ENCODE results near the gene CTSO. TPM values are rescaled to one million over a fixed set of nuclear protein-coding genes. Genes with fewer than 3 reads are reported as not detected.

Gene CTSO
- total and polyA plus RNA-seq, 5 donors from 2014 or later: 9.5 to 34.5 (median 31.3) TPM

- no peak overlapping the region for H3K27ac Mint-ChIP-seq
- Histone ChIP-seq H3K36me3 (ENCODE audit: control insufficient read depth, insufficient read depth, low read length) (no peaks in the 10 kb centered on the region), H3K9me3 (ENCODE audit: control insufficient read depth in 2 of 2, low read length in 2 of 2) (no peaks in the 10 kb centered on the region), H3K27me3 (ENCODE audit: control insufficient read depth, insufficient read depth, low read length) (peaks cover 4% of the 10 kb centered on the region), H3K4me3 (ENCODE audit: low read depth, low read length) (no peak overlapping the region), H3K4me1 (ENCODE audit: control insufficient read depth, insufficient read depth, low read length, poor library complexity, severe bottlenecking) (no peaks in the 10 kb centered on the region), H3K27ac (ENCODE audit: insufficient read depth, low read length, poor library complexity, severe bottlenecking) (no peak overlapping the region)
- no peak for ATAC-seq (ENCODE audit: low read depth in 2 of 2)
- H3K9me3 Mint-ChIP-seq: no peaks in the 10 kb centered on the region
- H3K36me3 Mint-ChIP-seq: no peaks in the 10 kb centered on the region
- no peak for DNase-seq
- H3K27me3 Mint-ChIP-seq: peaks cover 5% of the 10 kb centered on the region
- H3K4me1 Mint-ChIP-seq: no peaks in the 10 kb centered on the region
- no peak overlapping the region for H3K4me3 Mint-ChIP-seq
These were observed 38.9 kb downstream of the CTSO start for GRCh38 chr4:155914782-155915181.

GRCh38 chr4:155911905-155912304 is 41.8 kb downstream of the CTSO start:
- Mint-ChIP-seq H3K4me1 (no peaks in the 10 kb centered on the region), H3K4me3 (no peak overlapping the region), H3K9me3 (no peaks in the 10 kb centered on the region), H3K27ac (no peak overlapping the region), H3K27me3 (peaks cover 5% of the 10 kb centered on the region), H3K36me3 (no peaks in the 10 kb centered on the region)
- Histone ChIP-seq H3K4me3 (ENCODE audit: low read depth, low read length) (no peak overlapping the region), H3K9me3 (ENCODE audit: control insufficient read depth in 2 of 2, low read length in 2 of 2) (no peaks in the 10 kb centered on the region), H3K4me1 (ENCODE audit: control insufficient read depth, insufficient read depth, low read length, poor library complexity, severe bottlenecking) (no peaks in the 10 kb centered on the region), H3K27me3 (ENCODE audit: control insufficient read depth, insufficient read depth, low read length) (peaks cover 4% of the 10 kb centered on the region), H3K36me3 (ENCODE audit: control insufficient read depth, insufficient read depth, low read length) (no peaks in the 10 kb centered on the region), H3K27ac (ENCODE audit: insufficient read depth, low read length, poor library complexity, severe bottlenecking) (no peak overlapping the region)
- DNase-seq: peak in 1 of 3 donors; percentile 11
- no peak for ATAC-seq (ENCODE audit: low read depth in 2 of 2)

GRCh38 chr4:155909615-155910226 is 43.9 kb downstream of the CTSO start:
- no peaks in the 10 kb centered on the region for H3K9me3 Mint-ChIP-seq
- Histone ChIP-seq H3K36me3 (ENCODE audit: control insufficient read depth, insufficient read depth, low read length) (no peaks in the 10 kb centered on the region), H3K27ac (ENCODE audit: insufficient read depth, low read length, poor library complexity, severe bottlenecking) (no peak overlapping the region), H3K4me1 (ENCODE audit: control insufficient read depth, insufficient read depth, low read length, poor library complexity, severe bottlenecking) (no peaks in the 10 kb centered on the region), H3K9me3 (ENCODE audit: control insufficient read depth in 2 of 2, low read length in 2 of 2) (no peaks in the 10 kb centered on the region), H3K4me3 (ENCODE audit: low read depth, low read length) (no peak overlapping the region), H3K27me3 (ENCODE audit: control insufficient read depth, insufficient read depth, low read length) (peaks cover 4% of the 10 kb centered on the region)
- DNase-seq (no peak), ATAC-seq (ENCODE audit: low read depth in 2 of 2) (no peak)
- H3K27me3 Mint-ChIP-seq: peaks cover 5% of the 10 kb centered on the region
- H3K4me3 Mint-ChIP-seq: no peak overlapping the region
- no peaks in the 10 kb centered on the region for H3K4me1 Mint-ChIP-seq
- H3K27ac Mint-ChIP-seq: no peak overlapping the region
- no peaks in the 10 kb centered on the region for H3K36me3 Mint-ChIP-seq

GRCh38 chr4:155908187-155909139 is 45.2 kb downstream of the CTSO start:
- no peak overlapping the region for H3K4me3 ChIP-seq (ENCODE audit: low read depth, low read length)
- peaks cover 5% of the 10 kb centered on the region for H3K27me3 Mint-ChIP-seq
- no peak overlapping the region for H3K27ac ChIP-seq (ENCODE audit: insufficient read depth, low read length, poor library complexity, severe bottlenecking)
- no peaks in the 10 kb centered on the region for H3K4me1 ChIP-seq (ENCODE audit: control insufficient read depth, insufficient read depth, low read length, poor library complexity, severe bottlenecking)
- peaks cover 4% of the 10 kb centered on the region for H3K27me3 ChIP-seq (ENCODE audit: control insufficient read depth, insufficient read depth, low read length)
- H3K27ac Mint-ChIP-seq: no peak overlapping the region
- ATAC-seq (ENCODE audit: low read depth in 2 of 2): no peak
- DNase-seq: no peak
- H3K4me1 Mint-ChIP-seq: no peaks in the 10 kb centered on the region
- H3K36me3 ChIP-seq (ENCODE audit: control insufficient read depth, insufficient read depth, low read length): no peaks in the 10 kb centered on the region
- no peaks in the 10 kb centered on the region for H3K36me3 Mint-ChIP-seq
- no peaks in the 10 kb centered on the region for H3K9me3 ChIP-seq (ENCODE audit: control insufficient read depth in 2 of 2, low read length in 2 of 2)
- H3K4me3 Mint-ChIP-seq: no peak overlapping the region
- H3K9me3 Mint-ChIP-seq: no peaks in the 10 kb centered on the region

- Histone ChIP-seq H3K4me3 (ENCODE audit: low read depth, low read length) (no peak overlapping the region), H3K27me3 (ENCODE audit: control insufficient read depth, insufficient read depth, low read length) (no peaks in the 10 kb centered on the region), H3K27ac (ENCODE audit: insufficient read depth, low read length, poor library complexity, severe bottlenecking) (no peak overlapping the region), H3K9me3 (ENCODE audit: control insufficient read depth in 2 of 2, low read length in 2 of 2) (no peaks in the 10 kb centered on the region), H3K4me1 (ENCODE audit: control insufficient read depth, insufficient read depth, low read length, poor library complexity, severe bottlenecking) (no peaks in the 10 kb centered on the region), H3K36me3 (ENCODE audit: control insufficient read depth, insufficient read depth, low read length) (no peaks in the 10 kb centered on the region)
- Mint-ChIP-seq H3K4me1 (no peaks in the 10 kb centered on the region), H3K27me3 (peaks cover 3% of the 10 kb centered on the region), H3K9me3 (no peaks in the 10 kb centered on the region), H3K27ac (no peak overlapping the region), H3K36me3 (no peaks in the 10 kb centered on the region), H3K4me3 (no peak overlapping the region)
- ATAC-seq (ENCODE audit: low read depth in 2 of 2) (no peak), DNase-seq (no peak)
These were observed 46.1 kb downstream of the CTSO start for GRCh38 chr4:155907556-155907955.

- H3K9me3 ChIP-seq (ENCODE audit: control insufficient read depth in 2 of 2, low read length in 2 of 2): no peaks in the 10 kb centered on the region
- no peak overlapping the region for H3K27ac Mint-ChIP-seq
- H3K4me1 Mint-ChIP-seq: no peaks in the 10 kb centered on the region
- no peaks in the 10 kb centered on the region for H3K4me1 ChIP-seq (ENCODE audit: control insufficient read depth, insufficient read depth, low read length, poor library complexity, severe bottlenecking)
- H3K36me3 ChIP-seq (ENCODE audit: control insufficient read depth, insufficient read depth, low read length): no peaks in the 10 kb centered on the region
- no peak overlapping the region for H3K27ac ChIP-seq (ENCODE audit: insufficient read depth, low read length, poor library complexity, severe bottlenecking)
- no peak for ATAC-seq (ENCODE audit: low read depth in 2 of 2)
- no peak overlapping the region for H3K4me3 Mint-ChIP-seq
- no peaks in the 10 kb centered on the region for H3K27me3 ChIP-seq (ENCODE audit: control insufficient read depth, insufficient read depth, low read length)
- no peak overlapping the region for H3K4me3 ChIP-seq (ENCODE audit: low read depth, low read length)
- peaks cover 0 to 2% (median 0%) of the 10 kb centered on the region in 7 donors for H3K9me3 Mint-ChIP-seq
- no peaks in the 10 kb centered on the region for H3K36me3 Mint-ChIP-seq
- DNase-seq: no peak
- no peaks in the 10 kb centered on the region for H3K27me3 Mint-ChIP-seq
These were observed 47.0 kb downstream of the CTSO start for GRCh38 chr4:155906554-155907247.

GRCh38 chr4:155904331-155904730 is 49.3 kb downstream of the CTSO start:
- H3K9me3 Mint-ChIP-seq: peaks cover 0 to 3% (median 0%) of the 10 kb centered on the region in 7 donors
- H3K27me3 Mint-ChIP-seq: no peaks in the 10 kb centered on the region
- ATAC-seq (ENCODE audit: low read depth in 2 of 2) (no peak), DNase-seq (no peak)
- no peaks in the 10 kb centered on the region for H3K36me3 ChIP-seq (ENCODE audit: control insufficient read depth, insufficient read depth, low read length)
- no peaks in the 10 kb centered on the region for H3K36me3 Mint-ChIP-seq
- H3K27me3 ChIP-seq (ENCODE audit: control insufficient read depth, insufficient read depth, low read length): no peaks in the 10 kb centered on the region
- H3K9me3 ChIP-seq (ENCODE audit: control insufficient read depth in 2 of 2, low read length in 2 of 2): no peaks in the 10 kb centered on the region
- H3K4me1 ChIP-seq (ENCODE audit: control insufficient read depth, insufficient read depth, low read length, poor library complexity, severe bottlenecking): no peaks in the 10 kb centered on the region
- H3K27ac ChIP-seq (ENCODE audit: insufficient read depth, low read length, poor library complexity, severe bottlenecking): no peak overlapping the region
- H3K4me3 Mint-ChIP-seq: no peak overlapping the region
- no peaks in the 10 kb centered on the region for H3K4me1 Mint-ChIP-seq
- H3K4me3 ChIP-seq (ENCODE audit: low read depth, low read length): no peak overlapping the region
- no peak overlapping the region for H3K27ac Mint-ChIP-seq
